OCI-LY3 (cell line): Measurements from ENCODE around the gene DNMT1.

Experiments used
- EZH2phosphoT487 ChIP-seq: fragments of 200-600 bp; shearing (Covaris generic); IDR thresholded peaks from 2 replicates; pipeline ENCODE4 v1.6.1; 2018; ENCODE audit warnings: antibody characterized with exemption, mixed run types, low read depth
- TF ChIP-seq, protein P1 (sequence below): fragments of 200-600, 300-600 bp; sonication (generic); IDR thresholded peaks from 2 replicates; pipeline ENCODE4 v1.5.1; 2014; ENCODE audit warnings: antibody characterized with exemption, low read length, low read depth

GRCh38 chr19:10124429-10124828, 70.3 kb downstream of the DNMT1 start:
- TF ChIP-seq, protein P1, sequence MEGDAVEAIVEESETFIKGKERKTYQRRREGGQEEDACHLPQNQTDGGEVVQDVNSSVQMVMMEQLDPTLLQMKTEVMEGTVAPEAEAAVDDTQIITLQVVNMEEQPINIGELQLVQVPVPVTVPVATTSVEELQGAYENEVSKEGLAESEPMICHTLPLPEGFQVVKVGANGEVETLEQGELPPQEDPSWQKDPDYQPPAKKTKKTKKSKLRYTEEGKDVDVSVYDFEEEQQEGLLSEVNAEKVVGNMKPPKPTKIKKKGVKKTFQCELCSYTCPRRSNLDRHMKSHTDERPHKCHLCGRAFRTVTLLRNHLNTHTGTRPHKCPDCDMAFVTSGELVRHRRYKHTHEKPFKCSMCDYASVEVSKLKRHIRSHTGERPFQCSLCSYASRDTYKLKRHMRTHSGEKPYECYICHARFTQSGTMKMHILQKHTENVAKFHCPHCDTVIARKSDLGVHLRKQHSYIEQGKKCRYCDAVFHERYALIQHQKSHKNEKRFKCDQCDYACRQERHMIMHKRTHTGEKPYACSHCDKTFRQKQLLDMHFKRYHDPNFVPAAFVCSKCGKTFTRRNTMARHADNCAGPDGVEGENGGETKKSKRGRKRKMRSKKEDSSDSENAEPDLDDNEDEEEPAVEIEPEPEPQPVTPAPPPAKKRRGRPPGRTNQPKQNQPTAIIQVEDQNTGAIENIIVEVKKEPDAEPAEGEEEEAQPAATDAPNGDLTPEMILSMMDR: no peak
- no peak for TF ChIP-seq EZH2phosphoT487
